SH-SY5Y (cell line): Measurements from ENCODE around the gene SYNGR3.

ENCODE experiments used
- GATA2 ChIP-seq: IDR thresholded peaks from 2 replicates; pipeline ENCODE4 v1.6.1; 2011; ENCODE audit warnings: mild to moderate bottlenecking, low read depth, low read length
- GATA3 ChIP-seq: IDR thresholded peaks from 2 replicates; pipeline ENCODE4 v1.6.1; 2011; ENCODE audit warnings: low read depth, mild to moderate bottlenecking, low read length, moderate library complexity

DNA sequence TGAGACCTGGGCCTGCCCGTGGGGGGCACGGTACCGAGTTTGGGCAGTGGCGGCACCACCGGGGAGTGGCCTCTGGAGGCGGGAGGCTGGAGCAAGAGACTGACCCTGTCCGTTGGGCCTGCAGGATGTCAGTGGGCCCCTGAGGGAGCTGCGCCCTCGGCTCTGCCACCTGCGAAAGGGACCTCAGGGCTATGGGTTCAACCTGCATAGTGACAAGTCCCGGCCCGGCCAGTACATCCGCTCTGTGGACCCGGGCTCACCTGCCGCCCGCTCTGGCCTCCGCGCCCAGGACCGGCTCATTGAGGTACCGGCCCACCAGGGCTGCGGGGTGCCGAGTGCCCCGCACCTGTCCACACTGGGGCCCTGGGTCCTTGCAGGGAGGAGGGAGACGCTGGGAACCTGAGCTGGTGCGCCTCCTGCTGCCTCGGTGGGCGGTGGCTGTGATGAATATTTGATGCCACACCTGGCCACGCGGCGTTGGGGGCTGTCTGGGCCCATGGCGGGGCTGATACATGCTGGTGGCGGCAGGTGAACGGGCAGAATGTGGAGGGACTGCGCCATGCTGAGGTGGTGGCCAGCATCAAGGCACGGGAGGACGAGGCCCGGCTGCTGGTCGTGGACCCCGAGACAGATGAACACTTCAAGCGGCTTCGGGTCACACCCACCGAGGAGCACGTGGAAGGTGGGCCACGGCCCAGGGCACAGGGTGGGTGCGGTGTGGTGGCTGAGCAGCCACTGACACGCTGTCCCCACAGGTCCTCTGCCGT, 46.6 kb downstream of the SYNGR3 start:
- no peak for TF ChIP-seq GATA2
- TF ChIP-seq GATA3, result no peak
